Measurements from ENCODE around the gene HIPK4.
A peak's percentile ranks its signal among the peaks of the same experiment; 100 is the strongest.

HIPK4 gene

DNA sequence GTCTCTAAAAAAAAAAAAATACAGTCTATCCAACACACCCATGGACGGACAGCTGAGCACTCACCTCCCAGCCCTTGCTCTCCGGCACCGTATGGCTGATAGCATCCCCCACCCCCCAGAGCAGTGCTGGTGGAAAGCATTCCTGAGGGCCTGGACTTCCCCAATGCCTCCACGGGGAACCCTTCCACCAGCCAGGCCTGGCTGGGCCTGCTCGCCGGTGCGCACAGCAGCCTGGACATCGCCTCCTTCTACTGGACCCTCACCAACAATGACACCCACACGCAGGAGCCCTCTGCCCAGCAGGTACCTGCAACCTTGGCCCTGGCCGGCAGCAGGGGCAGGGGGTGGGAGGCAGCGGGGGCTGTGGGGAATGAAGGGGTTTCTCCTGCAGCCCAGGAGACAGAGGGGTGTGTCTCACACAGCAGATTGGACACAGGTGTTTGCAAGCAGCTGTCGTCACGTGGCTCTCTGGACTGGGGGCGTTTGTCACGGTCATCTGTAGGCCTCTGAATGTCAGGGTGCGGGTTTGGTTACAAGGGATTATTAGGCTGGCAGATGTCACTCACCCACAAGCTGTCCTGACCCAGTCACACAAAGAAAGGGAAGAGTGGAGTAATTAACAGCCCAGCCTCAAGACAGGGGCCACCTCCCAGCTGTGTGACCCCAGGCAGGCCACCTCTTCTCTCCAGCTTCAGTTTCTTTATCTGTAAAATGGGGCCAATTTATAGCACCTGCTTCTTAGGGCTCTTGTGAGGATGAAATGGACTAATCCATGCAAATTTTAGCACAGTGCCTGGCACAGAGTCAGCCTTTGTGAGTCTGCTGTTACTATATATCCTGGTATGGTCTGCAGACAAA, 22.2 kb downstream of the HIPK4 start:
- DNase-seq: no peak

DNA sequence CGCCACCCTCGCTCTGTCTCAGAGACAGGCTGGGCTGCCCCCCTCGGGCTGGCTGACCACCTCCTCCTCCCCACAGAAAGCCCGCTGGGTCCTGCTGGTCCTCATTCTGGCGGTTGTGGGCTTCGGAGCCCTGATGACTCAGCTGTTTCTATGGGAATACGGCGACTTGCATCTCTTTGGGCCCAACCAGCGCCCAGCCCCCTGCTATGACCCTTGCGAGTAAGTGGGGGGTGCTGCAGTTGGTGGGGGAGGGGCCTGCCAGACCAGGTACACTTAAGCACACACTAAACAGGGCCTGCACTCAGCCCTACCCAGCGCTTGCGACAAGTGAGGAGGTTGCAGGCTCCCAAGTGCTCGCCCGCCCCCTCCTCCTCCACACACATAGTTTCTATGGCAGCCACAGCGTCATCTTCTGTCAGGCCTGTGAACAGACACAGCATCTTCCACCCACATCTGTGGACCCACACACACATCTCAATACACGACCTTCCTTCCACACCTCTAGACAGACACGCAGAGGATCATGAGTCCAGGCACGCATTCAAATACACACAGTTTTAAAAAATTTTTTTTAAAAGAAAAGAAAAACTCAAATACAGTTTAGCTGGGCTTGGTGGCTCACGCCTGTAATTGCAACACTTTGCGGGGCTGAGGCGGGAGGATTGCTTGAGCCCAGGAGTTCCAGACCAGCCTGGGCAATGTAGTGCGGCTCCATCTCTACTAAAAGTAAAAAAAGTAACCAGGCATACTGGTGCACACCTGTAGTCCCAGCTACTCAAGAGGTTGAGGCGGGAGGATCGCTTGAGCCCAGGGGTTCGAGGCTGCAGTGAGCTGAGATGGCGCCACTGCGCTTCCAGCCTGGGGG, 23.1 kb downstream of the HIPK4 start:
- peak in 21 of 51 donors; percentile 6 to 75 (median 28) for DNase-seq

DNA sequence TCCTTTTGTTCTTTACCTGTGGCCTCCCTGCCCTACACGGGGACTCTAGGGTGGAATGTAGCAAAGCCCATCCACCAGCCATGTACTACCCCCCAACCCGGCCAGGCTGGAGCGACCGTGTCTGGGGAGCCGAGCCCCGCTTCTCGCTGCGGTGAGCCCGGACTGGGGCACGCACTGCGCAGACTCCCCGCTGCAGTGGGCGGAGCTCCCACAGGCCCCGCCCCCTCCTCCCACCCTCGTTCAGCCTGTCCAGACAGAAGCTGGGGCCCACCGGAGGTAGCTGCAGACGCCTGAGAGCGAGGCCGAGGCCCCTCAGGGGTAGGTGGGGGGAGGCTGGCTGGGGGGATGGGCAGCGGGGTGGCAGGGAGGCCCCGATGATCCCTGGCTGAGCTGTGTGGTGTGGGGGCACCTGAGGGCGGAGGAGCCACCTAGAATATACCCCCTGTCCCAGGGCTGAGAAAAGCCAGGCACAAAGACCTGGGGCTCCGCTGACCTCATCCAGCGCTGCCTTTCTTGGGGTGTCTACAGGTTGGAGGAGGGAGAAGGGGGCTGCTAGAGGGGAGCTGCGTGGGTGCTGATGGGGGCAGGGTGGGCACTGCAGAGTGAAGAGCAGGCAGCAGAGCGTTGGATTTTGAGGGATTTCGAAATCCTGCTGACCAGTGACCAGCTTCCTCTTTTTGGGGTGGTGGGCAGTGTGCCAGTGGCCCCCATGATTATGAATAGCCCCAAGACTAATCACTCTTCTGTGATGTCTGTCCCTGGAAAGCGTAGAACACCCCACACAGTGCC, 24.2 kb downstream of the HIPK4 start:
- DNase-seq: peak in 47 of 51 donors; percentile 5 to 79 (median 48)

DNA sequence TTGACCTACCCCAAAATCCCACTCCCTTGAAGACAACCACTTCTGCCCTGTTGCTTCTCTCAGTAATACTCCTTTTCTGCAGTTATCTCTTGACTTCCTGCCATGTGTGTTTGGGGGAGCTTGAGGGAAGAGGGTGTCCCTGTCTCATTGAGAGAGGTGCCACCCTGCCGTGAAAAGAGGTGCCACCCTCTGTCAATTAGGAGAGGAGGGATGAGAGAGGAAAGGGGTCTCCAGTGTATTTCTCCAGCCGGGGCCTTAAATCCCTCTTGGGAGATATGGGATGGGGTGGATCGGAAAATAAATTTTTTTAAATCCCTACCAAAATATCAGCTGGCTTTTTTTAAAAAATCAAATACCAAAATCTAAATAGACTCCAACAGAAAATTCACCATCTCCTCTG, 25.0 kb downstream of the HIPK4 start:
- DNase-seq: no peak

DNA sequence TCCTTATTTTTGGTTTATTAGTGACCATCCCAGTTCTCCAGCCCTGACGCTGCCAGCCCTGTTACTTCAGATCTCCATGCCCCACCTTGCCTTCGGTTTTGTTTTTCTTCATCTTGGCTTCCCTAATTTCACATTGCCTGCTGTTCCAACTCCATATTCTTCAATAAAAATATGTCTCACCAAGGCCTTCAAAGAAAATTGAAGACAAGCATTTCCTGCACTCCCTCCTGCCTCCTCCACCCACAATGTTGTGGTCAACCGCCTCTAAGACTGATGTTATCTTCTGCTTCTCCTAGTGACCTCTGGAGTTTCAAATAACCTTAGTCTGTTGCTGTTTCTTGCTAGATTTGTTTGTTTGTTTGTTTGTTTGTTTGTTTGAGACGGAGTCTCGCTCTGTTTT, 26.9 kb downstream of the HIPK4 start:
- DNase-seq: no peak

DNA sequence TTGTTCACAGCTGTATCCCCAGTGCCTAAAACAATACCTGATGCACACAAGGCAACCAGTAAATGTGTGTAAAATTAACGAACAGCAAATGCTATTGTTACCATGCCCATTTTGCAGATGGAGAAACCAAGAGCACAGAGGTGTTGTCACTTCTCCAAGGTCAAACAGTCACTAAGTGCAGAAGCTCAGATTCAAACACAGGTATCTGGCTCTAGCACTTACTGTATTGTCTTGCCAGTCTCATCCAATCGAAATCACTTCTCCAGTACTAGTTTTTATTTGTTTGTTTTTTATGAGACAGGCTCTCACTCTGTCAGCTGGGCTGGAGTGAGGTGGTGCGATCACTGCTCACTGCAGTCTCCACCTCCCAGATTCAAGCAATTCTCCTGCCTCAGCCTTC, 27.8 kb downstream of the HIPK4 start:
- no peak for DNase-seq

DNA sequence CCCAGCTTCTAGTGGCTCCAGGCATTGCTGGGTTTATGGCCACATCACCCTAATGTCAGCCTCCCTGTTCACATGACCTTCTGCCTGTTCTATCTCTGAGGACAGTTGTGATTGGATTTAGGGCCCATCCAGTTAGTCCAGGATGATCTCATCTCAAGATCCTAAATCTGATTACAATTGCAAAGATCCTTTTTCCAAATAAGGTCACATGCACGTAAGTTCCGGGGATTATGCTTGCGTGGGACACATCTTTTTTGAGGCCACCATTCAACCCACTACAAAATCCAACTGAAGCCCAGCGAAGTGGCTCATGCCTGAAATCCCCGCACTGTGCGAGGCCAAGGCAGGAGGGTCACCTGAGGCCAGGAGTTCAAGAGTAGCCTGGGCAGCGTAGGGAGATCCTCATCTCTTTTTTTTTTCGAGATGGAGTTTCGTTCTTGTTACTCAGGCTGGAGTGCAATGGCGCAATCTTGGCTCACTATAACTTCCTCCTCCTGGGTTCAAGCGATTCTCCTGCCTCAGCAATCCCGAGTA, 29.2 kb downstream of the HIPK4 start:
- peak in 2 of 51 donors; percentile 3 to 8 for DNase-seq

DNA sequence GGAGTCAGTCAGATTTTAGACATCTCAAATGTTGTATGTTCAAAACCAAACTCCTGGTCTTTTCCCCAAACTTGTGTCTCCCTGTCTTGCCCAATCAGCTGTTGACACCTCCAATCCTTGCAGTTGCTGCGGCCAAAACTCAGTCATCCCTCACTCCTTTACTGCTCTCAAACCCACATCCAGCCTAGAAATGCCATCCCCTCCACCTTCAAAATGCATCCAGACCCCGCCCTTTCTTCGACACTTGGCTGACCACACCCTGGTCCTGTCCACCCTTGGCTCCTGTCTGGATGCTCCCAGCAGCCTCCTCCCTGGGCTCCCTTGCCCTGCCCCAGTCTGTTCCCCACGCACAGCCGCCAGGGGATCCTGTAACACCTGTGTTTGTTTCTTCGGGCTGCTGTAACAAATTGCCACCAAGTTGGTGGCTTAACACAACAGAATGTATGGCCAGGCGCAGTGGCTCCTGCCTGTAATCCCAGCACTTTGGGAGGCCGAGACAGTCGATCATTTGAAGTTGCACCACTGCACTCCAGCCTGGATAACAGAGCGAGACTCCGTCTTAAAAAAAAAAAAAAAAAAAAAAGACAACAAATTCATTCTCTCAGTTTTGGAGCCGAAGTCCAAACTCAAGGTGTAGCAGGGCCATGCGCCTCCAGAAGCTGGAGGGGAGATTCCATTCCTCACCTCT, 29.8 kb downstream of the HIPK4 start:
- no peak for DNase-seq

DNA sequence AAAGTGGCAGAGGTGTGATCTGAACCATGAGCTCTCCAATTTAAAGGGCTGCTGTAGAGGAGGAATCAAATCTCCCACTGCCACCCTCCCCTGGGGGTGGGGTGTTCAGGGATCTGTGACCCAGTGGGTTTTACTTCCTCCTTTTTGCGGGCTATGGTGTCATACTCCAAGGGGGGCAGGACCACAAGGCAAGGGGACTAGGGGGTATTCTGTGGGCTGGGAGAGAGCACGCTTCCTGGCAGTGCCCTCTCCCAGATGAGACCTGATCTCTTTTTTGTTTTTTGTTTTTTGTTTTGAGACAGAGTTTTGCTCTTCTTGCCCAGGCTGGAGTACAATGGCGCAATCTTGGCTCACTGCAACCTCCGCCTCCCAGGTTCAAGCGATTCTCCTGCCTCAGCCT, 31.2 kb downstream of the HIPK4 start:
- DNase-seq: peak in 7 of 51 donors; percentile 6 to 29 (median 21)

DNA sequence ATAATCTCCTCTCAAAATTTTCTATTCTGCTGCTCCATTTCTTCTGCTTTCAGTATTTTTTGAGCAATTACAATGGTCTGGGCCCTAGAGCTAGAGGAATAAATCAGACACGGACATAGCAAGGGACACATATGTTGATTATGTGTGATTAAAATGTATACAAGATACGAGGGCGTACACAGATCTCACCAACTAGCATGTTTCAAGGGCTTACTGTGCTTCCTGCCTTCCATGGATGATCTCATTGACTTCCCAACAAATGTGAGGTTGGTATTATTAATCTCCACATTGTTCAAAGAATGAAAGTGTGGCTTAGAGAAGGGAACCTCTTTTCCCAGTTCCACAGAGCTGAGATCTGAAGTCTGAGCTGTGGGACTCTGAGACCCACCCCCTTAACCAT, 32.3 kb downstream of the HIPK4 start:
- no peak for DNase-seq

DNA sequence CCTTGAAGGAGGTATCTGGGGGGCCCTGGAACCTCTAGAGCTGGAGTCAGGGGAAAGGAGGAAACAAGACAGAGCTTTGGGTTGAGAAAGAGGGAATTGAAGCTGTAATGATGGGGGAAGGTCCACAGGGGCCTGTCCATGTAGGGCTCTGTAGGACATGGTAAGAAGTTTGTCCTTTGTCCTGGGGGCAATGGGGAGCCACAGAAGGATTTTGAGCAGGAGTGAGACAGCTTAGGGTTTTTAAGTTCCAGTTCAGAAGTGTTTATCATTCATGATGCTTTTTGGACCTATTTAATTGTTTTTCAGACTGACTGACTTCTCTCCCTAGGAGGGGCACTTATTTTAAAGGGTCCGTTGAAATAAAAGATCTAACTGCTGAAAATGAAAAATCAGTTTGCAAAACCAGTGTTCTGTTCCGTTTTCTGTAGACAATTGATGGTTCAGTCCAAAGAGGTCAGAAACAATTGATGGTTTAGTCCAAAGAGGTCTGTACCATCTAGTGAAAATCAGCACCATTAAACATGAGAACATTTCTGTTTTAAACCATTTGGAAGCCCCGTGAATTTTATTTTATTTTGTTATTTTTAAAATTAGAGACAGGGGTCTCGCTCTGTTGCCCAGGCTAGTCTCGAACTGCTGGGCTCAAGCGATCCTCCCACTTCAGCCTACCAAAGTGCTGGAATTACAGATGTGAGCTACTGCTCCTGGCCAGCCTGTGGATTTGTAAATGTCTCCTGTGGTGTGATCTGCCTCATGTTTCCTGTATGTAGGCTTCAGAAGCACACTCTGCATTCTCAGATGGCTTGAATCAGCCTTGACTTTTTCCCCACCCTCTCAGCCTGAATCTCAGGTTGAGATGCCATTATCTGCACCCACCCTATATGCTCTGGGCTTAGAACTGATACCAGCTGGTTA, 33.0 kb downstream of the HIPK4 start:
- no peak for DNase-seq

DNA sequence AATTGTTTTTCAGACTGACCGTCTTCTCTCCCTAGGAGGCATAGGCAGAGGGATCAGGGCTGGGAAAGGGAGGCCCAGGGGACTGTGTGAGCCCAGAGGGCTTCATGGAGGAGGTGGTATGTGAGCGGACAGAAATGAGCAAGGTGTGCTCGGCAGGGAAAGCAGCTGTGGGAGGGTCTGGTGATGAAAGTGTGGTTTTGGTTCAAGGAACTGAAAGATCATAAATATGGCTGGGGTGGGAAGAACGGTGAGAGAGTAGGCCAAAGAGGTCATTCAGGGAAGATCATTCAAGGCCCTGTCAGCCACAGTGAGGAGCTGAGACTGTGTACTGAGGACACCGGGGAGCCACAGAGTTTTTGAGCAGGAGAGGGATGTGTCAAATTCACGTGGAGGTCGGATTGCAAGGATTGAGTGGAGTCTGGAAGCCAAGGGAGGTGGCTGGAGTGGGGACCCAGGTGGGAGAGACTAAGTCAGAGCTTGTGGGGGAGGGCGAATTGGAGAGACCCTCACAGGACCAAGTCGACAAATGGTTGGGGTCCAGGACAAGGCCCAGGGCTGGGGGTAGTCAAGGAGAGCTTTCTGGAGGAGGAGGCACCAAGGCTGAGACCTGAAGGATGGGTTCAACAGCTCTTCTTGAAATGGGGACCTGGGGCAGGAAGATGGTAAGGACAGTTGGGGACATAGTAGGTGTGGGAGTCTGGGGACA, 33.9 kb downstream of the HIPK4 start:
- no peak for DNase-seq

DNA sequence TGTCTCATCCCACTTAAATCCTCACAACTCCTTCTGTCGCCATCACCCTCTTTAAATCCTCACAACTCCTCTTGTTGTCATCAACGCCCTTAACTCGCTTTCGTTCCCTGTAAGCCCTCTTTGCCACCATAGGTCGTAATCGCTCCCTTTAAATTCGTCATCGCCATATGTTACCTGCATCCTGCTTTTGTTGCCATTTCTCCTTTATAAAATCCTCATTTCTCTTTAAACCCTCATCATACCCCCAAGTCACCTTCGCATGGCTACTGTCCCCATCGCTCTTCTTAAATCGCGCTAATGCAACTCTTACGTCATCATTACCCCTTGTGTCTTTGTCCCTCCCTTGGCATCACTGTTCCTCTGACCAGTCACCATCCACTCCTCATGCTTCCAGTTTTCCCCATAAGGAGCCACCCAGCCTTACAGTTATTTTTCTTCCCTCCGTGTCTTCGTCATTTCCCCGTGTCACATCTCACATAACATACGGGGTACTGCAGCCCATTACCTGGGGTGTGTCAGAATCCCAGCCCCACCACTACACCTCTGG, 40.9 kb downstream of the HIPK4 start:
- DNase-seq: peak in 7 of 51 donors; percentile 4 to 63 (median 14)

DNA sequence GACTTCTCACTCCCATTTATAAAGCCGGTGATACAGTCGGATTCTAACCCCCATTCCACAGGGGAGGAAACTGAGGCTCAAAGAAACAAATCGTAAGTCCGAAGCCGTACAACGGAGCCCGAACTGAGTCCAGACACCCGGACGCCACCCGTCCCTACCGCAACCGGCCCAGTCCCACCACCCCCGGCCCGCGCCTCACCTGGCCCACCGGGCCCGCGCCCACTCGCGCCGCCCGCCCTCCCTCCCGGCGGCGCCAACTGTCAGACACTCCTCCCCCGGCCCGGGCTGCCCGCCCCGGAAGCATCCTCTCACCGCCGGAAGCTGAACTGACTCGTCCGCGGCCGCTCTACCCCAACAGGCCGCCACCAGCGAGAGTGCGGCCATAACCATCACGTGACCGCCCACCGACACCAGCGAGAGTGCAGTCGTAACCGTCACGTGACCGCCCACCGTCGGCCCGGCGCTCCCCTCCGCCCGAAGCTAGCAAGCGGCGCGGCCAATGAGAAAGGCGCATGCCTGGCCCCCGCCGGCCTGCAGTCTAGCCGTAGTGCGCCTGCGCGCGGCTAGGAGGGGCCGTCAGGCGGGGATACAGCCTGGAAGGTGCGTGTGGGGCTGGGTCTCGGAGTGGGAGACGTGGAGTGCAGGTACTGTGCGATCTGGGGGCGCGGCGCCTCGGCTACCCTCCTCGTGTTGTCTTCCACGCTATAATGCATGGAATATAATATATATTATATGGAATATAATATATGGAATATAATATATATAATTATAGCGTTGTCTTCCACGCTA, 41.7 kb downstream of the HIPK4 start, which contains the start of the genes C19orf47 and PLD3:
TSS of gene C19orf47 (minus strand) at position 273 of the 789 bp plus-strand sequence. CDS start 6,540 bp downstream, outside the sequence.
TSS of gene PLD3 (plus strand) at position 571 of the 789 bp plus-strand sequence. CDS start 17,789 bp downstream, outside the sequence.
- peak; percentile 81 to 100 (median 99) for DNase-seq

DNA sequence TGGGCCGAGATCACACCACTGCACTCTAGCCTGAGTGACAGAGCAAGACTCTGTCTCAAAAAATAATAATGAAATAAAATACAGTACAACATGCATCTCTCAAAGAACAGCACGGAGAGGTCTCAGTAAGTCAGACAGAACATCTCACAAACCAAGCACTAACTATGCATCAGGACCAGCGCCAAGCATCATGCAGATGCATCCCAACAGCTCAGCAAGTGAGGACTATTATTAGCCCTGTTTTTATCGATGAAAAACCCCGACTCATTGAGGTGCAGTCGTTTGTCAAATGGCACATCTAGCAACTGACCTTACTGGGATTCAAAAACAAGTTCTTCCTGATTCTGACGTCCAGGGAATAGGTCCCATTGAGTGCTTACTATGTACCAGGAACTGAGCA, 45.6 kb downstream of the HIPK4 start:
- DNase-seq: no peak

DNA sequence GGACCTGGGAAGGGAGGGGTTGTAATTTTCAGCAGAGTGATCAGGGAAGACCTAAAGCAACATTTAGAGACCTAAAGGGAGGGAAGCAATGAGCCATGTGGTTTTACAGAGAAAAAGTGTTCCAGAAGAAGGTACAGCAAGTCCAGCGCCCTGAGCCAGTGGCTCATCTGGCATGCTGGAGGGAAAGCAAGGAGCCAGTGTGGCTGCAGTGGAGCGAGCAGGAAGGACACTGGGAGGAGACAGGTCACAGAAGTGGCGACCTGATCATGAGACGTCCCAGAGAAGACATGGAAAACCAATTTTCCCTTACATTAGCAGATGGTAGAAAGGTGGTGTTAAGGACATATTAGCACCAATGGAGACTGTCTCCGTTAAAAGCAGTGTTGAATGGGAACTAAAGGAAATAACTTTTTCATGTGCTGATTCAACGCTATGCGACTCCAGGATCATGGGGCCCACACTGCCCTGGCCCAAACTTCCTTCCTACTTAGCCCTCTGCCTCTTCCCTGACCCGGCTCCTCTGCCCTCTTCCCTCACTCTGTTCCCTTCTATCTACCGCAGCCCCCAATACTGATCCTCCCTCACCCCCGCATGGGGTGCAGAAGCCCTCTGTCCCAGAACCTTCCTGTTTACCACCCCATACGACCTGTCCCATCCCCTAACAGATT, 47.2 kb downstream of the HIPK4 start:
- DNase-seq: no peak
